ENCODE results near the gene GJA1. TPM values are rescaled to one million over a fixed set of nuclear protein-coding genes. Genes with fewer than 3 reads are reported as not detected.
A peak's percentile ranks its signal among the peaks of the same experiment; 100 is the strongest.

The GJA1 gene
- total RNA-seq, 1 donor from 2014 or later = 127 TPM

- Histone ChIP-seq H3K27me3 (ENCODE audit: control insufficient read depth, insufficient read depth, low read length) (no peaks in the 10 kb centered on the region), H3K4me3 (ENCODE audit: low read depth, low read length) (no peak overlapping the region), H3K36me3 (ENCODE audit: control insufficient read depth, insufficient read depth, low read length) (no peaks in the 10 kb centered on the region)
- FAIRE-seq = no peak
- DNase-seq (ENCODE audit: low read depth) = peak; percentile 94
- no peak for TF ChIP-seq CTCF (IDR thresholded peaks at IDR 0.05; ENCODE audit: insufficient read depth, low read length, severe bottlenecking)
These were observed 49.9 kb downstream of the GJA1 start for GRCh38 chr6:121485359-121485811.

- no peak for FAIRE-seq
- Histone ChIP-seq H3K27me3 (ENCODE audit: control insufficient read depth, insufficient read depth, low read length) (no peaks in the 10 kb centered on the region), H3K4me3 (ENCODE audit: low read depth, low read length) (no peak overlapping the region), H3K36me3 (ENCODE audit: control insufficient read depth, insufficient read depth, low read length) (no peaks in the 10 kb centered on the region)
- no peak for DNase-seq (ENCODE audit: low read depth)
- TF ChIP-seq CTCF (IDR thresholded peaks at IDR 0.05; ENCODE audit: insufficient read depth, low read length, severe bottlenecking) = no peak
These were observed 56.1 kb downstream of the GJA1 start for GRCh38 chr6:121491576-121491975.

DNA sequence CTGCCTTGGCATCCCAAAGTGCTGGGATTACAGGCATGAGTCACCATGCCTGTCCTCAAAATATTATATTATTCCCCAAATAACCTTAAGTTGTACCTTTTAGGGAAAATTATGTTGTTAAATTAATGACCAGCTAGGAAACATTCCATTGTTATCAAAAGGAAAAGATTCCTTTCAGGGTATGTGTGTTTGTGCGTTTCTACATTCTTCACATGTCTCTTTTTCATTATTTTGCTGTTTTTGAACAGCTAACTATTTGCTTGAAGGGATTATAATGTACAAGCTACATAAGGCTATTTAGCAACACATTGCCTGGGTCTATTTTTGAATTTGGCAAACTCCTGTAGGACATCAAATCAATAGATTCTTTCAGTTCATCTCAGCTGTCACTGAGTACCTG is 57.1 kb downstream of the GJA1 start:
- FAIRE-seq = no peak
- Histone ChIP-seq H3K27me3 (ENCODE audit: control insufficient read depth, insufficient read depth, low read length) (no peaks in the 10 kb centered on the region), H3K4me3 (ENCODE audit: low read depth, low read length) (no peak overlapping the region), H3K36me3 (ENCODE audit: control insufficient read depth, insufficient read depth, low read length) (no peaks in the 10 kb centered on the region)
- TF ChIP-seq CTCF (IDR thresholded peaks at IDR 0.05; ENCODE audit: insufficient read depth, low read length, severe bottlenecking) = no peak
- DNase-seq (ENCODE audit: low read depth) = no peak

DNA sequence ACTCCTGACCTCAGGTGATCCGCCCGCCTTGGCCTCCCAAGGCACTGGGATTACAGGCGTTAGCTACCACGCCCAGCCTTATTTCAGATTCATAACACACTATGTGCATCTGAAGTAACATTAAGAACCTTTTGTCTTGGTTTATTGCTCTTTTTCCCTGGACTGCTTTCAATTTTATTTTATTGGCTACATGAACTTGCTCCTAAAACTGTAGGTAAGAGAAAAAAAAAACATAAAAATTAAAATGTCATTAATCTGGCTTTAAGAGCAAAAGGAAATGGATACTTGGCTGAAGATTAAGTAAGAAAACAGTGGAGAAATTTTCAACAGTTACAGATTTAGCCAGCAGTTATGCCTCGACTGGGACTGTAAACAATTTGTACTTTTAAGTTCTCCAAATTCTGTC is 62.5 kb downstream of the GJA1 start:
- H3K27me3 ChIP-seq (ENCODE audit: control insufficient read depth, insufficient read depth, low read length) = no peaks in the 10 kb centered on the region
- no peak for TF ChIP-seq CTCF (IDR thresholded peaks at IDR 0.05; ENCODE audit: insufficient read depth, low read length, severe bottlenecking)
- no peak for FAIRE-seq
- H3K4me3 ChIP-seq (ENCODE audit: low read depth, low read length) = no peak overlapping the region
- no peak for DNase-seq (ENCODE audit: low read depth)
- H3K36me3 ChIP-seq (ENCODE audit: control insufficient read depth, insufficient read depth, low read length) = no peaks in the 10 kb centered on the region

DNA sequence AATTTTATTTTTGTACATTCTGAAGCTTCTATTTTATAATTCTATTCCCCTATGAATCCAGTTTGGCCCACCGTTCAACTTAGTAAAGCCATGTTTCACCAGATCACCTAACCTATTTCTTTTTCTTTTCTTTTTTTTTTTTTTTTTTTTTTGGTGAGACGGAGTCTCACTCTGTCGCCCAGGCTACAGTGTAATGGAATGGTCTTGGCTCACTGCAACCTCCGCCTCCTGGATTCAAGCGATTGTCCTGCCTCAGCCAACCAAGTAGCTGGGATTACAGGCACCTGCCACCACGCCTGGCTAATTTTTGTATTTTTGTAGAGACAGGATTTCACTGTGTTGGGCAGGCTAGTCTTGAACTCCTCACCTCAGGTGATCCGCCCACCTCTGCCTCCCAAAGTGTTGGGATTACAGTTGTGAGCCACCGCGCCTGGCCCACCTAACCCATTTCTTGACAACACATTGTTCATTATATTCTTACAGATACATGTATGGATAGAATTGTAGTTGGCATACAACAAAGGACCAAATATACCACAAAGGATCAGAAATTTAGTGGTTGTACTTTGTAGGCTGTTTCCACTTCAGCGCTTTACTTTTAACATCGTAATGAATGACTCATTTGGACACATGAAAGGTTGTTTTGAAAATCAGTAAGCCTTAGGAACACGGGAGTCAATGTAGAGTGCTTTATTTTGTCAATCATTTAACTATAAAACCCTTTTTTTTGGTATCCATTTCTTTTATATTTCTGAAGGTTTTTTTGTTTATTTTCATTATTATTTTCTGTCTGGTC is 63.2 kb downstream of the GJA1 start:
- DNase-seq (ENCODE audit: low read depth) (no peak), FAIRE-seq (no peak)
- Histone ChIP-seq H3K36me3 (ENCODE audit: control insufficient read depth, insufficient read depth, low read length) (no peaks in the 10 kb centered on the region), H3K4me3 (ENCODE audit: low read depth, low read length) (no peak overlapping the region), H3K27me3 (ENCODE audit: control insufficient read depth, insufficient read depth, low read length) (no peaks in the 10 kb centered on the region)
- no peak for TF ChIP-seq CTCF (IDR thresholded peaks at IDR 0.05; ENCODE audit: insufficient read depth, low read length, severe bottlenecking)

Other genes with a start within 250 kb of the GJA1 start
- 7.9 TPM in 2 replicates for gene TBC1D32, start 101.2 kb upstream of the GJA1 start, total RNA-seq

Data from bronchial epithelial cell (primary cell).